HG03108 (cell line): ENCODE results near the gene SLC4A3.

Source experiments
- ATAC-seq: cut with Tn5 transposase; IDR thresholded peaks from one replicate; pipeline ENCODE4 v1.9.1; 2021; ENCODE audit warnings: moderate library complexity; ENCODE audit not compliant: unreplicated experiment

SLC4A3 gene

GRCh38 chr2:219632760-219633105 is 5.3 kb downstream of the SLC4A3 start:
- no peak for ATAC-seq

DNA sequence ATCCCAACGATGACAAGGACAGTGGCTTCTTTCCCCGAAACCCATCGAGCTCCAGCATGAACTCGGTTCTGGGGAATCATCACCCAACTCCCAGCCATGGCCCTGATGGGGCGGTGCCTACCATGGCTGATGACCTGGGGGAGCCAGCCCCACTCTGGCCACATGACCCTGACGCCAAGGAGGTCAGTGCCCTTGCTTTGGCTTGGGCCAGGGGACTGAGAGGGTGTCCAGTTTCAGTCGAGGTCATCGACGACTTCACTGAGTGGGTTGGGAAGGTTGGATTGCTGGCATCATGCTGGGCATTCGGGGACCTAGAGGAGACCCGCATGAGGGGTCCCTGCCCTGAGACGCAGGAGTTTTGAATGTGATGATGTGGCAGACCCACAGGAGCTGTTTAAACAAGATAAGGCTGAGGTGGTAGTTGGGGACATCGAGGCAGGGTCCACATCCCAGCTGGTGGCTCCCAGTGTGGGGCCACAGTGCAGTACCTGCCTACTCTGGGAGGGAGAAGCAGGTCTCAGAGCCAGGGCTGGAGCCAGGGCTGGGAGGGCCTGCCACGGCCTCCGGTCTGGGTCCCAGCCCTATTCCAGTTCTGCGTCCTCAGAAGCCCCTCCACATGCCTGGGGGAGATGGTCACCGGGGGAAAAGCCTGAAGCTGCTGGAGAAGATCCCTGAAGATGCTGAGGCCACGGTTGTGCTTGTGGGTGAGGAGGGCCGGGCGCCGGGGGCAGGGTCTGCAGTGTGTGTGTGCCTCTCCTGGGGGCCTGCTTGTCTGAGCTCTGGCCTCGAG is 6.0 kb downstream of the SLC4A3 start:
- no peak for ATAC-seq

GRCh38 chr2:219634171-219634940 is 6.9 kb downstream of the SLC4A3 start:
- ATAC-seq: no peak

- ATAC-seq: no peak
Observed at GRCh38 chr2:219634951-219635751, 7.7 kb downstream of the SLC4A3 start.

GRCh38 chr2:219636144-219636915 is 8.9 kb downstream of the SLC4A3 start:
- no peak for ATAC-seq

DNA sequence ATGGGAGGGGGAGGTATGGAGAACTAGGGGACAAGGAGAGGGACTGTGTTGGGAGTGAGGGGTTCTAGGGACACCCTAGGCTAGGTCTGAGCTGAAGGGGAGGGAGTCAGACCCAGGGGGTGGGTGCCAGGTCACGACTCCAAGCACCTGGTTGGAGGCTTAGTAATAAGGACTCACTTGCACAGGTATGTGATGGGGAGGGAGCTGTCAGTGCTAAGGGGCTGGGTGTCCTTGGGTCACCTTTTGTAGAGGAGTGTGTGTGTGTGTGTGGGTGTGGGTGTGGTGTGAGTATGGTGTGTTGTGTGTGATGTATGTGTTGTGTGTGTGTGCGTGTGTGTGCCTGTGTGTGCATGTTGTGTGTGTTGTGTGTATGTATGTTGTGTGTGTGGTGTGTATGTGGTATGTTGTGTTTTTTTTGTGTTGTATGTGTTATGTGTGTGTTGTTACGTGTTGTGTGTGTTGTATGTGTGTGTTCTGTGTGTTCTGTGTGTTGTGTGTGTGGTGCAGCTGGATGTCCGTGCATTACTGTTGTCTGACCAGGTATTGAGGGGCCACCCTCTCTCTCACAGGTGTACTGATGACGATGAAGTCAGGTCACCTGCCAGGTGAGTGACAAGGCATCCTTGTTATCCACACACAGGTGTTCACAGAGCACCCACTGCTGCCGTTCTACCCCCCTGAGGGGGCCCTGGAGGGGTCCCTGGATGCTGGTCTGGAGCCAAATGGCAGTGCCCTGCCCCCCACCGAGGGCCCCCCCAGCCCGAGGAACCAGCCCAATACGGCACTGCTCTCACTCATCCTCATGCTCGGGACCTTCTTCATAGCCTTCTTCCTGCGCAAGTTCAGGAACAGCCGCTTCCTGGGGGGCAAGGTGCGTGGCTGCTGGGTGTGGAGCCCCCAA is 9.8 kb downstream of the SLC4A3 start:
- ATAC-seq: no peak

- no peak for ATAC-seq
Observed at GRCh38 chr2:219637842-219638185, 10.4 kb downstream of the SLC4A3 start.

DNA sequence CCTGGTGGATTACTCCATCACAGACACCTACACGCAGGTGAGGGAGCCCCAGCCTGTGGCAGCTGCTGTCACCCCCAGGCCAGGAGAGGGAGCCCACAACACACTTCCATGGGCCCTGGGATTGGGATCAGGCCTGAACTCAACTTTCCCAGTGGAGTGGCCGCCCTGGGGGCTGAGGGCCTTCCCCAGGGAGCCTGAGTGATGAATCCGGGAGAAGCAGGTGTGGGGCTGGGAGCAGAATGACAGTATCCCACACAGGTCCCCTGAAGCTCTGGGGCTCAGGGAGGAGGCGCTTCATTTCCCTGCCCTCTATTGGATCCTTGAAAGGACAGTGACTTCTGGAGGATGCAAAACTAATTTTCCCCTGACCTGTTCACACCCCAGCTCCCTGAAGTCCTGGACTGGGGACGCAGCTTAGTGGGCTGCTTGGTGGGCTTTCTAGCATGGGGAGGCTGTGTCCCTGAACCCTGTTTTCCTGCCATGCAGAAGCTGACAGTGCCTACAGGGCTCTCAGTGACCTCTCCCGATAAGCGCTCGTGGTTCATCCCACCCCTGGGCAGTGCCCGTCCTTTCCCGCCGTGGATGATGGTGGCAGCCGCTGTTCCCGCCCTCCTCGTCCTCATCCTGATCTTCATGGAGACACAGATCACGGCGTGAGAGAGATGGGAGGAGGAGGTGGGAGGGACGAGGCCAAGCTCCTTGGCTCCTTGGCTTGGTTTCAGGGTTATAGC is 11.0 kb downstream of the SLC4A3 start:
- ATAC-seq: no peak

DNA sequence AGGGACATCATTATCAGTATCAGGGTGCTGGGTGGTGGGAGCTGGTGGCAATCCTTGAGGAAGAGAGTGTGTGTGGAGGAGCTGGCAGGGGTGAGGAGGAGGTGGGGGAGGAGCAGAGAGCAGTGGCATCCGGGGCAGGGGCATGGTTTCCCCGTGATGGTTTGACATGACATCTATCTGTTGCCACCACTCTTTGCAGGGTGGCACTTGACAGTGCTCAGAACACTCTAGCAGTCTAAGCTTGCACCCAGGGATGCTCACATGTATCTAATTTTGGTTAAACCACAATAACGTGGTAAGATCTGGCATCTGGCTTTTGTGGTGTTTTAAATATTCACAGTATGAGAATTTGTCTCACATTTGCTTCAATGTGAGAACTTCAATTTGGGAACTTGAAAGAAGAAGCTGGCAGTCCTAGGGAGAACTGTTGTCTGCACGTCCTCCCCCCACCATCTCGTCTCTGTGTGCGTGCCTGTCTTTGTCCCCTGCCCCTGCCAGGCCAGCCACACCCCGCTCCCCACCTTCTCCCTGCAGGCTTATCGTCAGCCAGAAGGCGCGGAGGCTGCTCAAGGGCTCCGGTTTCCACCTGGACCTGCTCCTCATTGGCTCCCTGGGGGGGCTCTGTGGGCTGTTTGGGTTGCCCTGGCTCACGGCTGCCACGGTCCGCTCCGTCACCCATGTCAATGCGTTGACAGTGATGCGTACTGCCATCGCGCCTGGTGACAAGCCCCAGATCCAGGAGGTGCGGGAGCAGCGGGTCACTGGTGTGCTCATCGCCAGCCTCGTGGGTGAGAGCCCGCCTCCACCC is 11.7 kb downstream of the SLC4A3 start:
- no peak for ATAC-seq

DNA sequence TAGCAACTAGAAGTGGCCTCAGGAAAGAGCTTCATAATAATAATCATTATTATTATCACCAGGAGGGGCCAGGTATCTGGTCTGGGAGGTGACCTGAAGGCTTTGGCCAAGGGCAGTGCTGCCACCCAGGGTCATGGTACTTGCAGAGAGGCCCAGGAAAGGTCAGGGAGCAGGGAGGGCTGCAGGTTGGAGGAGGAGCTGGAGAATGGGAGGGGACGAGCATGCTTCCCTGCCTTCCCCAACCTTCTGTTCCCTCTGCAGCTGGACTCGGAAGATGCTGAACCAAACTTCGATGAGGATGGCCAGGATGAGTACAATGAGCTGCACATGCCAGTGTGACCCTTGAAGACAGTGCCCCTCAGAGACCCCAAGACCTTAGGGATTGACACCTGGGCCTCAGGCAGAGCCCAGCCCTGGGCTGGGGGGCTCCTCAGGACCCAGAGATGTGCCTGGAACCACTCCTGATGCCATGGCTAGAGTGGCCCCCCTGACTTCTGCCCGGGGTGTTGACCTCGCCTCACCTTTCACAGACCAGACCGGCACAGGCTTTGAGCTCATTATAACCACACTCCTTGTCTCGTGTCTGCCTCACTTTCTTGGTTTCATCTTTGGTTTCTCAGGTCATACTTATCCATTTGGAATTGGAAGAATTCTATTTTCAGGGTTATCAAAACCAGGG is 14.1 kb downstream of the SLC4A3 start:
- no peak for ATAC-seq

- no peak for ATAC-seq
Observed at GRCh38 chr2:219642069-219642454, 14.6 kb downstream of the SLC4A3 start.

GRCh38 chr2:219642465-219643083 is 15.1 kb downstream of the SLC4A3 start:
- peak; percentile 97 for ATAC-seq

GRCh38 chr2:219643084-219643473 is 15.6 kb downstream of the SLC4A3 start:
- no peak for ATAC-seq

- no peak for ATAC-seq
Observed at GRCh38 chr2:219643788-219644398, 16.5 kb downstream of the SLC4A3 start.

DNA sequence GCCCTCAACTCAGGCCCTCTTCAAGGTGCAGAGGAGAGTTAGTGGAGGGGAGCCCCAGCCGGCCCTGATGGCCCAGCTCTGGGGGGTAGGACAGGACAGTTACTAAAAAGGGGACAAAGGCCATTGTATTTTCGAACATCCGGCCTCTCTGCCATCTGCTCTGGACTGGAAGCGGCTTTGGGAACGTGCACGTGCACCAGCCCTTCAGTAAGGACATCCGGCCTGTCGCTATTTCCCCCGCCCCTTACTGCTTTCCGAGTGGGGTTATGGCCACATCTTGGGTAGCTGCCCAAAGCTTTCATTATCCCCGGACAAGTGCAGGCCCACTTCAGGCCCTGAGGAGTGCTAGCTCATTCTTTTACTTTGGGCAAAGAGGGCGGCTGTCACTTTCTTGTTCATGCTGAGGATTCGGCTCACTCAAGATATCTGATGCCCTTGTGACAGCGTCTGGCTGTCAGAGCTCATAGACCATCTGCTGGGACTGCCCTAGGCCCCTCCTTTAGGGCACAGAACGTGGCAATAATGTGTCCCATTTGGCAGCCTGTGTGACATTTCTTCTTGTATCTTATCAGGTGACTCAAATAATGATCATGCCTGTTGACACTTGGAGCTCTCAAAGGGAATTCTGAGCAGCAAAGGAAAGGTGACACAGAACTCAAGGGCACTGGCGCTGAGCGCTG is 17.5 kb downstream of the SLC4A3 start:
- ATAC-seq: no peak
